GM21737 (cell line): ENCODE measurements around the gene PTPRM.

Experiments
- ATAC-seq: cut with Tn5 transposase; IDR thresholded peaks from one replicate; pipeline ENCODE4 v1.9.1; 2021; ENCODE audit warnings: mild to moderate bottlenecking, moderate library complexity; ENCODE audit not compliant: unreplicated experiment

Gene PTPRM

GRCh38 chr18:8296886-8297616, 729.9 kb downstream of the PTPRM start:
- ATAC-seq = no peak

- no peak for ATAC-seq
Observed at GRCh38 chr18:8298186-8298585, 731.1 kb downstream of the PTPRM start.

DNA sequence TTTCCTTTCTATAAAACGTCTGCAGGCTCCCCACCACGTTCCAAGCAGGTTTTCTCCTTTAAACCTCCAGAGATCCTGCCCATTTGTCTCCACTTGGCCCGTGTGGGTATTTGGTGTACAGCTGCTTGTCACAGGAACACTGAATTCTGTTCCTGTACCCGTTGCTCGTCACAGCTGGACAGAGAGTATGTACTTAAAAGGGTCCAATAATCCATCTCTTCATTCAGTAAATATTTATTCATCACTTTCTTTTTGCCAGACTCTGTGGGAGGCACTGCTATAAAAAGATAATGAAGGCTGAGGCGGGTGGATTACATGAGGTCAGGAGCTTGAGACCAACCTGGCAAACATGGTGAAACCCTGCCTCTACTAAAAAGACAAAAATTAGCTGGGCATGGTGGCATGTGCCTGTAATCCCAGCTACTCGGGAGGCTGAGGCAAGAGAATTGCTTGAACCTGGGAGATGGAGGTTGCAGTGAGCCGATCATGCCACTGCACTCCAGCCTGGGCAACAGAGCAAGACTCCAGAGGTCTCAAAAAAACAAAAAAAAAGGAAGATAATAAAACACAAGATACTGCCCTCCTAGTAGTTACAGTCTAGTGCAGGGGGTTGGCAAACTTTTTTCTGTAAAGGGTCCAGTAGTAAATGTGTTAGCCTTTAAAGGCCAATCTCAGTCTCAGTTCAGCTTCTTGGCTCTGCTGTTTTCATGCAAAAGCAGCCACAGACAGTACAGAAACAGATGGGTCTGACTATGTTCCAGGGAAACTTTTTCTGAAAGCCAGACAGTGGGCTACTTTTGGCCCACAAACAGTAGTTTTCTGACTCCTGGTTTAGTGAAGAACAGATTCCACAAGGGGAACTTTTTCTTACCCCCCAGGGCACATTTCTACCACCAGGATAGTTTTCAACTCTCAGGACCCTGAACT, 732.2 kb downstream of the PTPRM start:
- ATAC-seq = no peak

DNA sequence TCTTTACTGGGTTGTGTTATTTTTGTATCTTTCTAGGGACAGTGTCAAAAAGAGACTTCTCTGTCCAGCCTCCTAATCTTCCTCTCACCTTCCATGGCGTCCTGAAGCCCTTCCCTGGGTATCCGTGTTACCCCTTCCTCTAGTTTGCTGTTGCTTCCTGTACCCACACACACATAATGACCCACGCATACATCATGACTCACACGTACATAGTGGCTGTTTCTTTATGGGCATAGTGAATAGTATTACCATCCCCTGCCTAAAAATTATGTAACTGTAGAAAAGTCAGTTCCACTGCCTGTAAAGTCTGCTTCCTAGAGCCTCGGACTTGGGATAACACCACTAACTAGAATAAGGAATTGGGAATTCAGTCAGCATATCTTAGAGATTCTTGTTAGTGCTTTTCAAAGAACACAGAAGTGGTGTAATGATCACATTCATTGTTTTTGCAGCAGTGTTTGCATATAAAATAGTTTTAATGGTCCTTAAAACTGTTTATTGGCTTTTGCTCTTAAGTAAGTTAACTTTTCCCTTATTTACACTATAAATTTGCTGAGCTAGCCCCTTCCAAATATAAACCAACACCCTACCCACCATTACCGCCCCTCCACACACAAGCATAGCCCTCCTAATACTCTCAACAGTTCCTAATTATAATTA, 733.8 kb downstream of the PTPRM start:
- ATAC-seq = no peak

- no peak for ATAC-seq
Observed at GRCh38 chr18:8301427-8302172, 734.5 kb downstream of the PTPRM start.

DNA sequence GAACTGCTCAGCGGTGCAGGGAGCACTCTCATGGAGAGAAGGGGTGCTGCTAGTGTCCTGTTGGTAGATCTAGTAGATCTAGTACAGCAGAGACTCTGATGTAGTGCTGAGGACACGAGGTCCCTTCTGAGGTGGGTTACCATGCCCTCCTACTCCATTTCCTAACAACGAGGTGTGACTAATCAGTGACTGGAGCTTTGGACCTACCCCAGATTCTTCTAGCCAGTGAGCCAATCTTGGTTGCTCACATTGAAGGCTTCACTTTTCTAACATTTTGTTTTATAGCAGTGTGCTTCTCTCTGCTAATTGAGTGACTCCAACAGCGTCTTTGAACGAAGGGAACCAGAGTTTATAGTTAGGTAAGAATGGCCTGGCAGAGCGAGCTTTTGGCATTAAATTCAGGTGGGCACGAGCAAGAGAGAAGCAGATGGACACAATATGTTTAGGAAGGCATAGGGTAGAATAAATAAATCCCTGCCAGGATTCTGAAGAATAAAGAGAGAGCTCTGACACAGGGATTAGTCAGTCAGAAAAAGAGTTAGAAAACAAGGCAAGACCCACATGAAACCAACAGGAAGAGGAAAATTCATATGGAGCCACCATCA, 736.1 kb downstream of the PTPRM start:
- no peak for ATAC-seq

DNA sequence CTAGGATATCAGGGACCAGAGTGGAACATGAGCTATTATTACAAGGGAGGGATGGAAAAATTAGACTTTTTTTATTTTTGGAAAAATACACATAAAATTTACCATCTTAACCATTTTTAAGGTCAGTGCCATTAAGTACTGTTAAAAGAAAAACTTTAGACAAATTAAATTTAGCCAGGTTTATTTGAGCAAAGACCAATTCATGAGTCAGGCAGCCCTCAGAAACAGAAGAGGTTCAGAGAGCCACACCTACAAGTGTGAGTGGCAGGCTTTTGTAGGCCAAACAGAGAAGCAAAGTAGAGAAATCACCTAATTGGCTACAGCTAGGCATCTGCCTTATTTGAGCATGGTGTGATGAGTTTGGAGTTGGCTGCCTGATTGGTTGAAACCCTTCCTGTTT, 740.8 kb downstream of the PTPRM start:
- ATAC-seq = no peak

DNA sequence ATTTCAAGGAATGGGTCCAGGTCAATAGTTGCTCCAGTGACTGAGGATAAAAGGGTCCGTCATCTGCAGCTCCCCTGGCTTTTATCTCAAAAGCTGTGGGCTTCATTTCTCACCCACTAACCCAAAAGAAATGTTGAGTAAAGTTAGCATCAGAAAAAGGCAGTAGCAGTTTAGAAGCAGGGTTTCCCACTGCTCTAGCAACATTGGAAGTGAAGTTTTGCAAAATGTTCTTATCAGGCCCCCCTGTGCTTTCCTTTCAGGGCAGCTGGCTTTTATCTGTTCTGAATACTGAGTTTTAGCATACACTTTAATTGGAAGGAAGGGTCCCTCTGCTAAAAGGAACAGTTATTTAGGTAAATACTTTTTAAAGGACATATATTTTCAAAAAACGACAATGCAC, 745.9 kb downstream of the PTPRM start:
- ATAC-seq = no peak

DNA sequence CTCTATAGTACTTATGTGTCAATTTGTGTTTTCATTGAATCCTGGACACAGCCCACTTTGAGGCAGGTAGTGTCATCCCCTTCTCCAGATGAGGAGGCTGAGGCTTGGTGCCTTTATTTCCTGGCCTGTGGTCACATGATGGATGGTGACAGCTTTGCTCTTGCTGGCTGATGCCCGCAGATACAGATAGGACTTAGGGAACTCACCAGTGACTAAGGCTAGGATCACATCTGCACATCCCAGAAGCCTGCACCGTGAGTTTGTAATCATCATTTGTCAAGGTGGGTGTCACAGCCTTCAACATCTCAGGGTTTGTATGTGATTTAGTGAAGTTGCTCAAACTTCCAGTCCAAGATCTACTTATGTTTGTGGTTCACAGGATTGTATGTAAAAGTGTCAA, 747.0 kb downstream of the PTPRM start:
- ATAC-seq = no peak

DNA sequence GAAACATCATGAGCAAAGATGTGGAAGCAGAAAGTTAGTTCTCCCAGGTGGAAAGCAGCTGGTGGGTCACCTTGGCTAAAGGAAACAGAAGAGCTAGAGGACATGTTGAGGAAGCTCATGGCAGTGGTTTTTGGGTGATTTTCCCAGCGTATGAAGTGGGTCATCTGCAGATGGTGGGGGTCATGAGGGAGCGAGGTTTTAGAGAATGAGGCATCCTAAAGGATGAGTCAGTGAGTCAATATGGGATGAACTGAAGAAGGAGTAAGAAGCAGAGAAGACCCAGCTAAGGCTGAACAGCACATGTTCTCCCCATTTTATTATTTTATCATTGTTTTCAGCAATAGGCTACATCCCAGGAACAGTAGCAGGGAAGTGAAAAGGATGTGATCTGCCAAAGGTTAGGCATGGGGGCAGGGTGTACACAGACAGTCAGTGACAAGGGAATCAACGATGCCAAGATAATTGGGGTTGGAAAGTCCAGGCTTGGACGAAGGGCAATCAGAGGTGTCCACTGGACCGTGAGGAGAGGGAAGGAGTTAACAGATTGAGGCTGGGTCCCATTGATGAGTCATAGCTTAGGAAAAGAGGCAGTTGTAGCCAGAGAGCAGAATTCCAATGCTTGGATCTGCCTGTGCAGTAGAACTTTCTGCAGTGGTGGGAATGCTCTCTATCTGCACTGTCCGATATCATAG, 752.8 kb downstream of the PTPRM start:
- ATAC-seq = no peak

GRCh38 chr18:8322486-8322885, 755.4 kb downstream of the PTPRM start:
- no peak for ATAC-seq

DNA sequence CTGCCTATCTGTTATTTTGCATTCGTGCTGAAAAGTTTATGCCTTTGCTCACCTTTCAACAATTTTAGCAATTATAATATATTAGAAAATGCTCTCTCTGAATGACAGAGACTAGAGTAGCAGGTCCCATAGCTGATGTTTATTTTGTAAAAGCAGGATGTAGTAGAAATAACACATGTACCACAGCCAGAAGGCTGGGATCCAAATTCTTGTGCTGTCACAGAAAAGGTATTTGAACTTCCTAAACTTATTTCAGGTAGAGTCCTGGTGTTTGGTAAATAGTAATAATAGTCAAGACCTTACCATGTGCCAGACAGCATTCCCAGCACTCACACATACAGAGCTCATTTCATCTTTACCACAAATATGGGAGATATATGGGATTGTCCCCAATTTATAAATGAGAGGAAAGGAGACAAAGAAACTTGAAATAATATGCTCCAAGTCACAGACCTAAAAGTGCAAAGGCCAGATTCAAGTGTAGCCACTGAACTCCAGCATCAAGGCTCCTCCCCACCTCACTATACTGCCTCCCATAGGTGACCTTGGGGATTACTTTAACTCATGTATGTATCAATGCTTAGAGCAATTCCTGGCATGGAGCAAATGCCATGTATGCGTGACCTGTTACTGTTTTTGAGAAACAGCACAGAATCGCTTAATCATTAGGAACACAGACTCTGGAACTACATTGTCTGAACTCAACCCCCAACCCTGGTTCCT, 757.4 kb downstream of the PTPRM start:
- ATAC-seq = no peak

DNA sequence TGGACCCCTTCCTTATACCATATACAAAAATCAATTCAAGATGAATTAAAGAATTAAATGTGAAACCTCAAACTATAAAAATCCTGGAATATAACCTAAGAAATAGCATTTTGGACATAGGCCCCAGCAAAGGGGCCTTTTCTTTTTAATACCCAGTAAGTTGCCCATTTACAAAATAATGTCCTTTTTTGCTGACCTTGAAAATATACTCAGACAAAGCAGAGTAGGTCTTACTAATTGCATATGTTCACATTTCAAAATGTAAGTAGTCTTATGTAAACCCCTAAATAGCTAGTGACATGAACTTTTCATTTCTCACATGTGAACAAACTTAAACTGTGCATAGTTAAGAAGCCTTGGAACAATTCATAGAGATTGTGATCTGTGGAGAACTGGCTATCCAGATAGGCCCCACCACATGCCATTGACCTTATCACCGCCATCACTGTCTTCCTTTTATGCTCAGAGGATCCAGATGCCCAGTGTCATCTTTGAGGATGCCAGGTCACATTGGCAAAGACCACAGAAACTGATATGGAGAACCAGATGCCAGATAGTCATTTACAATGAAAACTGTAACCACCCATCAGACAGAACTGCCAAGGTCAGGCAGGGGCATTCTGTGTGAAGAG, 759.8 kb downstream of the PTPRM start:
- ATAC-seq = no peak

DNA sequence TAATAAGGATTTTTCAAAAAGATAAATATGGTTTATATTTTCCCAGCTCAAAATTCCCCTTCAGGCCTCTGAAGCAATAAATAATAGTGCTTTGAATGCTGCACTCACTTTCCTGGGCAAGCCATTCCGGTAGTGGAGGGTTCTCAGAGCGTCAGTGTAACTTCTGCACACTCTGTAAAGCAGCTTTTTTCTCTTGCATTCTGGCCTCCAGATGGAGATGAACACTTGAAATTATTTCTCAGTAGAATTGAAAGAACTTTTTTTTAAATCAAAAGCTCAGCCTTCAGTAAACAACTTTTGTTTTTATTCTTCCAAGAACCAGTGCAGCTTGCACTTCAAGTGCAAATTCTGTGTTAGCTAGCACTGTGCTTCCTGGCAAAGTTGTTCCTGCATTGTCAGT, 761.0 kb downstream of the PTPRM start:
- no peak for ATAC-seq

DNA sequence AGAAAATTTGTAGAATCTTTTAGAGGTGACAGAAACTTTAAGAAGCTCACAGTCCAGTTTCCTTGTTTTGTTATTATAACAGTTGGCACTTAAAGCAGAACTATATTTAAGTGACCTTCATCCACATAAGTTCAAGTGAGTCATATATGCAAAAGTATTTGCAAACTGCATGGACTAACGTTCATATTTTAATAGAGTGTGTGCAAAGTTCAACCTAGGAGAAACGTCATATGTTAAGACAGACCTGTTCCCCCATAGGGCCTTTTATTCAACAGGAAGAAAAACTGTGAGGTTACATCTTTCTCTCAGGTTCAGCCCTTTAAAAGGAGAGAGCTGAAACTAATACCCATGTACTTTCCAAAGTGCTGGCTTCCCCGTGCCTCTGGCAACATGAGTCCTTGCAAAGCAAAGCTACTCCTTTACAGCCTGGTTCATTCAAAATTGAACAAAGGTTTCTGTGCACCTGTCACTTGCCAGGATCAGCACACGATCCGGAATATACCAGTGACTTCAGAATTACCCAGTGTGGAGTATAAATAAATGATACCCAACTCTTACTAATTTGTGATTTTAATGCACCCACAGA, 762.2 kb downstream of the PTPRM start:
- ATAC-seq = no peak

DNA sequence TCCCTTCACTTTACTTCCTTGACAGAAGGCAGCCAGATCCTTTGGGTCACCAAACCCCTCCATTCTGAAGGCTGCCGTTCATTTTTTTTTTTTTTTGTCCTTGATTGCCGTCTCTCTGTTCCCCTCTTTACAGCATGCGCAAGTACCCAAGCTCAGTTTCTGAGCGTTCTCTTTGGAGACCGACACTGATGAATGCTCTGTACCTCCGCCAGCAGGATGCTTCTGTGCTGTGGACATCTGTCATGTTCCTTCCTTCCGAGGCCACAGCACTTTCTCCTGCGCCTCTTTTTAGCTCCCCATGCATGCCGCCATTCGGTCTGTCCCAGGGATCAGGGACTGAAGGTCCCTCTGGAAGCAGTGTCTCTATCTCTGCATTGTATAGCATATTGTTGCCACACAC, 763.5 kb downstream of the PTPRM start:
- ATAC-seq = no peak

- no peak for ATAC-seq
Observed at GRCh38 chr18:8332286-8332685, 765.2 kb downstream of the PTPRM start.

- ATAC-seq = no peak
Observed at GRCh38 chr18:8333961-8334360, 766.8 kb downstream of the PTPRM start.
